ENCODE results near the gene CALCR. TPM values are rescaled to one million over a fixed set of nuclear protein-coding genes. Genes with fewer than 3 reads are reported as not detected.

CALCR gene
- total RNA-seq, 2 donors from 2014 or later: not detected

DNA sequence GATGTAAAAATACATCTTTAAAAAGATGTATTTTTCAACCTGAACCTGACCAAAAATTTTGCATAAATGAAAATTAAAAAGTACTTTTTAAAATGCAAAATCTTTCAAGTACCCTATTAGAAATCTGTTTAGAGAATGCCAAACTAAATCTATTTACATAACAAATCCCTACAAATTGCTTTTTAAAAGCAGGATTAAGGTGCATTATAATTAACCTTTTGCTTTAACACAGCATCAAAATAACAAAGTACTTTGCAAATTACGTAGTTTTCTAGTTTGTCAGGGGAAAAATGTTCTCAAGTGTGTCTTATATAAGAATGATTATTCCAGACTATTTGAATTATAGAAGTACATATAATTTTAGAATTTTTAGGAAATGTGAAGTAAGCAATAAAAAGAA, 181.5 kb downstream of the CALCR start:
- intact Hi-C loops (cut with DNase I, micrococcal nuclease): no loop called here
- no peak for ATAC-seq
- no peak for DNase-seq

GRCh38 chr7:93390660-93391059, 183.9 kb downstream of the CALCR start:
- DNase-seq: no peak
- intact Hi-C loops (cut with DNase I, micrococcal nuclease): no loop called here
- ATAC-seq: no peak

DNA sequence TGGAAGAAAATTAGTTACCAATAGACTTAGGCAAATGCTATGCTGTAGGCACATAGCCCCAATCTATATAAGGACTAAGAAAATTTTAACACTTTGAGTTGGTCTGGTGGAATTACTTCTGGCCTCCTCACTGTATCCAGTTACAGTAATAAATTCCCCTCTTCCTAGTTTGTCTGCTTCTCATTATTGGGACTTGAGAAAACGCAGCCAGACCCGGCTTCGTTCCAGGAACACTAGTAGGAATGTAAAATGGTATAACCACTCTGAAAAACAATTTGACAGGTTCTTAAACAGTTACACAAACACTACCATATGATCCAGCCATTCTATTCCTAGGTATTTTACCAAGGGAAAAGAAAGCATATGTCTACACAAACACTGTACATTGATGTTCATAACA, 192.2 kb downstream of the CALCR start:
- intact Hi-C loops (cut with DNase I, micrococcal nuclease): no loop called here
- DNase-seq: no peak

DNA sequence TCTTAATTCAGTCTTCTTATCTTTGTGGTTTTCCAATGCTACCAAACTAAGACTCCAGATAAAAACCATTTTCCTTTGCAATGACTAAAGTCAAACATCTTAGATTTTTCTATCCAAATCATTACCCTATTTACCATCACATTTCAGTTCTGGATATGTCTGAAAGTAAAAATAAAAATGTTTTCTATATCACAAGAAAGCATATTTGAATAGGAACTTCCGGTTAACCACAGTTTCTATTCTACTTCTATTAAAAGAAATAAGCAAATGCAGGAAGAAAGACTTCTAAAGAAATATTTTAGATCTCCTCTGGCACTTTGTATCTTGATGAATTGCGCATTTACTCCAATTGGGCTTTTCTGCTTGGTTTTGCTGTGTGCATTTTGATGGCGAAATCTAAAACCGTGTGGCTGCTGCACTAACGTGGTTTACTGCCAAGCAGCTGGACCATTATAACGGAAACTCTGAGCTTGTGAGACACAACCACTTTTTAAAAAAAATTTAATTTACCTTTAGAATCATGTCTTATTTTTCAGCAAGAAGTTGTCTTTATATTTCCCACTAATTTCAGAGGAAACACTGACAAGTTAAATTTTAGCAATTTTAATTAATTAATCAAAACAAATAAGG, 196.3 kb downstream of the CALCR start:
- DNase-seq (no peak), ATAC-seq (no peak)
- intact Hi-C loops (cut with DNase I, micrococcal nuclease): no loop called here

More for the DNA sequence above, 192.2 kb downstream of the CALCR start:
- ATAC-seq: no peak

DNA sequence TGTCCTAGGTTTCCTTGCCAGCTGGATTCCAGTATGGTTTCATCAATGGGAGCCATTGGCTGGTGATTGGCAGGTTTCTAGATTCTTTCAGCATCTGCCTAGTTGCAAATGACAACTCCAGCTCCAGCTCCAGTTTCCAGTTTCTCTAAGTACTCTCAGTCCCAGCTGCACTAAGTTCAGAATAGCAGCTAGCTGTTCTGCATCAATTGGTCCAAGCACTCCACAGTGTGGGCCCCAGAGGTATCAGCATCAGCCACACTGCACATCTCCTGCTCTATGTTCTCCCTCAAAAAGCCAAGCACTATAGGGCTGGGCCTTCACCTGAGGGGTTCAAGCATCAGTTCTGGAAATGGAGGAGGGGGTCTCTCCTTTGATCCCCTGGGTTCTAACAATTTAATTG, 198.9 kb downstream of the CALCR start:
- intact Hi-C loops (cut with DNase I, micrococcal nuclease): no loop called here
- DNase-seq (no peak), ATAC-seq (no peak)

Small RNA genes lying within 50 kb of the gene (microRNA-seq; reads per million reads assigned to microRNA genes)
- gene MIR489 (0.53 to 1.4 reads per million in 2 donors), gene MIR653 (2.1 to 19.0 reads per million in 2 donors)

Measured in left colon (tissue), 2 donors.